NCI-H2081 (cell line): ENCODE data around the gene EMP1.

Experiments
- DNase-seq, 2 experiments: peaks; one replicate each; lab custom pipeline; 2025; lab: John Stamatoyannopoulos, UW

The EMP1 gene

DNA sequence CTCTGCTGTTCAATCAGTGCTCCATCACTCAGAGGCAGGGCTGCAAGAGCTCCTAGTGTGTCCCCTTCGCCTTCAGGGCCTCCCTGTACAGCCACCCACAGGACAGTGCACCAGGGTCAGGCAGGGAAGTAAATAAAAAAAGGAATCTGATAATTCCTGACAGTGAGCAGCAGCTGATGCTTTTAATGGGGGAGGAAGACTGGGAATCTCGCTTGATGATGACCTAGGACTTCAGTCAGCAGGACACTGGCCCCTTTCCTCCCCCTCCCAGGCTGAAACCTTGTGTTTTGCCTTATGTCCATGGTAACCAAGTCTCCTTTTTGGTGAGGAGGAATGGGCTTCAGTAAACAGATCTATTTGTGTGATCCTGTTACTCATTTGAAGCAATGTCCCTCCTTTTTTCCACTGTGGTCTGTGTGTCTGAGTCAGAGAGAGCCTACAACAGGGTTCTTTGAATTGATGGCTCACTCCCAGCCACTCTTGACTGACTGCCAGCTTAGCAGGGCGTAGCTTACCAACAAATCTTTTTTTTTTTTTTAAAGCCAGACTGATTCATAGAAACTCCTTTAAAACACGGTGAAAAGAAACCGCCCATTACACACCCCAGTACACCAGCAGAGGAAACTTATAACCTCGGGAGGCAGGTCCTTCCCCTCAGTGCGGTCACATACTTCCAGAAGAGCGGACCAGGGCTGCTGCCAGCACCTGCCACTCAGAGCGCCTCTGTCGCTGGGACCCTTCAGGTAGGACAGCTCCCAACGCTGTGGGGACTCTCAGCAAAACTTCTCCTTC is at the start of gene EMP1:
Gene EMP1, plus strand, starts transcription at position 597 of the 792 bp plus-strand sequence. CDS start 14,785 bp downstream, outside the sequence.
- DNase-seq, result peak in 1 of 2 experiments; percentile 19

DNA sequence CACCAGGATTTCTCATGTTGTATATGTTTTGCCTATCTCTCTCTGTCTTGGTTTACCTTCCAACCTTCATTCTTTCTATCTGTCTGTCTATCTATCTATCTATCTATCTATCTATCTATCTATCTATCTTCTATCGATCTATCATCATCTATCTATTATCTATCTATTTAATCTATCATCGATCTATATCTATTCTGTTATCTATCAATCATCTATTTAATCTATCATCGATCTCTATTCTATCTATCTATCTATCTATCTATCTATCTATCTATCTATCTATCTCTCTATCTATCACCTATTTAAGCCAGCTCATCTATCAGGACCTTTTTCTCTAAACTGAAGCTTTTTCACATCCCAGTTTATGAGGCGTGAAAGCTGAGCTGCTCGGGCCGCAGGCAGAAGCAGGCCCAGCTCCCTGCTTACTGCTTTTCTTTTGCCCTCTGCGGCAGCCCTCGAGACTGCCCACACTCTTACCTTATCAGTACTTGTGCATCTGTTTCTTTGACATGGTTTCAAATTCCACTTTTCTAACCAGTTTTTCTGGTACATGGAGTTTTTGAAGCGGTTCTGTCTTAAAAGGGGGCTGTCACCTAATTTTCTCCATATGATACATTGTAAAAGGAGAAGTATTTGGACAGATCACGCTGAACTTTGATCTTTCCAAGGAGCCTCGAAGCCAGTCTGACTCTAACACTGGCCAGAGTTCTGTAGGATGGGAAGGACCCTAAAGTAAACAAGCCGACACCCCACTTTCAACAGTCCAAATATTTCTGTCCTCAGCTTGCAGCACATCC is 48.6 kb upstream of the EMP1 start:
- no peak for DNase-seq

GRCh38 chr12:13148485-13148847 is 48.1 kb upstream of the EMP1 start:
- DNase-seq, result no peak

- DNase-seq, result no peak
Observed at GRCh38 chr12:13149411-13149810, 47.1 kb upstream of the EMP1 start.

DNA sequence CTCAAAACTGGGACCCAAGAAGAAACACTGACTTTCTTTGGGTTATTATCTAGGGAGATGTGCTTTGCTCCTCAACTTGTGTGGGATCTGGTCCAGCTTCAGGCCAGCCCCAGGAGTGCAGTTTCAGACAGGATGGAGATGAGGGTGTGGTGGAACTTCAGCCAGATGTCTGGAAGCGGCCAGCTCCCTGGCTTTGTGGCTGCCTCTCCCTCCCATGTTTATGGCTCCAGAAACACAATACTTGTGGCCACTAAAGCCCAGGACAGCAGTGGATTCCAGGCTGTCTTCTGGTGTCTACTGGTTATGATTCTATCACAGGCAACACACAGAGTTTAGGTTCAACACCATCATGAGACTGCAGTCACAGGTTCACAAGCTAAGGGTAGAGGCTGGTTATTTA is 44.2 kb upstream of the EMP1 start:
- no peak for DNase-seq

DNA sequence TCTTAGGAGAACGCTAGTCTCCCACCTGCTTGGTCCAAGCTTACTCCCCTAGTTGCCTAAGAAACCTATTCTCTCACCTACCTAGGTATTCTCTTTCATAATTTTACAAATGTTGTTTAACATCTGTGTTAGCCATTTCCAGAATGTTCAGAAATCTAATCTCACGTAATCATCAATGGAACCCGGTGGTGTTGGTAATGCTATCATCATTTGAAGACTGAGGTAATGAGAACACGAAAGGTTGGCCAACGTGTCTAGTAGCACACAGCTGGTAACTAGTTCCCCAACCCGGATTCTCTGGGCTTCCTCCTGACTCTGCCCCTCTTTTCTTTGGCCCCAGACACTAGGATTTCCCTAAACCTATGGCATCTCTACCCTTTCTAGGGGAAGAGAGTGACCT is 43.8 kb upstream of the EMP1 start:
- no peak for DNase-seq

DNA sequence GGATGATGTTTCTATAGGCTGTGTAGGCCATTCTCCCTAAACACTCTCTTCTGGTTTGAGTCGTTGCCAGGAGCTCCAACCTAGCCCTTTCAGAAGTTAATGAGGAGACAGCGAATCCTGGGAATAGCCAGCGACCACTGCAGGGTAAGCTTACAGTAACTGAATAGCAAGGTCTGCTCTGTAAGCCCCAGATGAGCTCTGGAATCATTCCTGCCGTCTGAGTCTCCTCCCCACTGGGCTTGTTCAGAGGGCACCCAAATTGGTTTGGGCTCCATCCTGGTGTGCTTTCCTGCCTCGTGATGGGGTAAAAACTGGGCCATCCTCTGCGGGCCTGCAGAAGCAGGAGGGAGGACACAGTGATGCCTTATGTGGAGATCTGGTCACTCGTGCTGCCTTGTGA is 43.3 kb upstream of the EMP1 start:
- DNase-seq, result no peak

- DNase-seq, result no peak
Observed at GRCh38 chr12:13154027-13154538, 42.4 kb upstream of the EMP1 start.

GRCh38 chr12:13154831-13155230 is 41.7 kb upstream of the EMP1 start:
- DNase-seq, result no peak

DNA sequence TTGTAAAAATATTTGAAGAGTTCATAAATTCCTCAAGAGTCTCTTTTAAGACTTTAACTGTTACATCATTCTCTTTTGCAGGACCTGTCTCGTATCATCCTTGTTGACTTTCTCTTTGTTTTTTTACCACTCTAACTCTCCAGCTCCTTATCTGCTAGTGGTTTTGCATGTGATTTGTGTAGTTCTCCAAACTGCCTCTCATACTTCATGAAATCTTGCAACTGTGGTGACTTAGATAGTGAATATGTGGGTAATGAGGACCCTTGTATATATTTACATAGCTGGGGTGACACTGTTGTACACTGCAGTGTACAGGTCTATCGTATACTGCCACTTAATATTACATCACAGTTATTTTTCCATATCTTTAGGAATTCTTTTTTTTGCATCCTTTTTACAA is 40.2 kb upstream of the EMP1 start:
- no peak for DNase-seq

DNA sequence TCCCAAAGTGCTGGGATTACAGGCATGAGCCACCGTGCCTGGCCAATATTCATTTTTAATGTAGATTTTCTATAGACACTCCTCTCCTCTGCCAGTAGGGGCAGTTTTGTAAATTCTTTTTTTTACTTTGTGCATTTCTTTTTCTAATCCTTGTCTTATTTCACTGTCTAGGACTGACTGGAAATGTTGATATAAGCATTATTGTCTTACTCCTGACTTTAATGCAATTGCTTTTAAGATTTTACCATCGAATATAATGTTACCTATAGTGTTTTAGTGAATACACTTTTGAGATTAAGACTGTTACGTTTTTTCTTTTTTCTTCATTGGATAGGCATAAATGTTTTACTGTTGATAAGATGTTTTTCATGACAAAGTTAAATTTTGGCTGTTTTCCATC is 35.4 kb upstream of the EMP1 start:
- DNase-seq, result no peak

DNA sequence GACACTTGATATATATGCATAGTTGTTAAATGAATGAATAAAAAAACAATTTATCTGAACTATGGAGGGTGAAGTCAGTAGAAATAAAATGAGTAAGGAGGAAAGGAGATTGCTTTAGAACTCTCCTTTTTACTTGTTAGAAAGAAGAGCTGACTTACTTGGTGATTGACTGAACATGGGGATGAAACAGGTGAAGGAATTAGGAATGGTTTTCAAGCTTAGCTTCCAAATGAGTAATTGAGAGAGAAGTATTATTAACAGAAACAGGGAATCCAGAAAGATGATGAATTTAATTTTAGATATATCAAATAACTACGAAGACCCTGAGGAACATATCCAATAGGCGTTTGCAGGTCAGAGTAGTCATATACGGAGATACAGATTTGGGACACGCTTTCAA is 33.6 kb upstream of the EMP1 start:
- DNase-seq, result no peak

GRCh38 chr12:13163868-13164635 is 32.5 kb upstream of the EMP1 start:
- DNase-seq, result no peak

DNA sequence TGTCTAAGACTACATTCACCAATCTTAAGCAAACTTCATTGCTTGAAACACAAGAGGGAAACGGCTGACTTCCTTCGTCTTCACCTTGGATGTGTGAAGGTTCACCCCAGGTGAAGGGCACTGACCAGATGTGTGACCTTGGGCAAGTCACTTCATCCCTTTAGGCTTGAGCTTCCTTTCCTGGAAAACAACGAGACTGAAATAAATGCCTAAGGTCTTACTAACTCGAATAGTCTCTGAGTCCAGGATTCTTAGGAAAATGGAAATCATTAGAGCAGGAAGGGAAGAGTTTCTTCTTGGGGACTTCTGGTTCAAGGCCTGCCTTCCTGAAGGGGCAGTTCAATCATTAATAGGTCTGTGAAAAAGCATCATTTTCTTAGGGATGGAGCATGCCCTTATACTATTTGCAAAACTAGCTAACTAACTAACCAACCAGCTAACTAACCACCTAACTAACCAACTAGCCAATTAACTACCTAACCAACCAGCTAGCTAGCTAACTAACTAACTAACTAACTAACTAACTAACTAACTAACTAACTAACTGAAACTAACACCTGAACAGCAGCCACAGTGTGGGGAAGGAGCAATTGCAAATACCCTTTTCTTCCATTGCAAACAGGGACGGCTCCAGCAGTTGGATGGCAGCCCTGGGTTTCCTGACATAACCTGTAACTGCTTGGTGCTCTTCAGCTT is 31.5 kb upstream of the EMP1 start:
- DNase-seq, result no peak

- DNase-seq, result no peak
Observed at GRCh38 chr12:13165617-13166041, 30.9 kb upstream of the EMP1 start.

DNA sequence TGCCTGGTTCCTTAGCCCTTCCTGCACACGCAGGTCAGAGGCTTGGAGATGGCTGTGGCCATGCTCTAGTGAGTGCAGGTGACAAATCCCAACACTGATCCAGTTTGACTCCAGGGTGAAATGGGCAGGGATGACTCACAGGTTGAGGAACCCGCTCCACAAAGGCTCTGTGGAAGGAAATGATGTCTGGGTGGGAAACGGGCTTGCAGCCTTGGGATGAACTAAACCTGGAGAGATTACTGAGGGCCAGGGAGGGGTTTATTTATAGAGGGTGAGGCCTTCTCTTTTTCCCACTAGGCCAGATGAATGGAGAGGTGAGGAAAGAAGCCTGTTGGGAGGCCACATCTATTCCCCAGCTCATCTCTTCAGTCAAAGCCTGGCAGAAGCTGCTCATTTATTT is 29.3 kb upstream of the EMP1 start:
- DNase-seq, result no peak

- DNase-seq, result no peak
Observed at GRCh38 chr12:13167906-13168305, 28.6 kb upstream of the EMP1 start.

GRCh38 chr12:13169272-13169671 is 27.3 kb upstream of the EMP1 start:
- no peak for DNase-seq

- DNase-seq, result no peak
Observed at GRCh38 chr12:13170892-13171490, 25.5 kb upstream of the EMP1 start.

DNA sequence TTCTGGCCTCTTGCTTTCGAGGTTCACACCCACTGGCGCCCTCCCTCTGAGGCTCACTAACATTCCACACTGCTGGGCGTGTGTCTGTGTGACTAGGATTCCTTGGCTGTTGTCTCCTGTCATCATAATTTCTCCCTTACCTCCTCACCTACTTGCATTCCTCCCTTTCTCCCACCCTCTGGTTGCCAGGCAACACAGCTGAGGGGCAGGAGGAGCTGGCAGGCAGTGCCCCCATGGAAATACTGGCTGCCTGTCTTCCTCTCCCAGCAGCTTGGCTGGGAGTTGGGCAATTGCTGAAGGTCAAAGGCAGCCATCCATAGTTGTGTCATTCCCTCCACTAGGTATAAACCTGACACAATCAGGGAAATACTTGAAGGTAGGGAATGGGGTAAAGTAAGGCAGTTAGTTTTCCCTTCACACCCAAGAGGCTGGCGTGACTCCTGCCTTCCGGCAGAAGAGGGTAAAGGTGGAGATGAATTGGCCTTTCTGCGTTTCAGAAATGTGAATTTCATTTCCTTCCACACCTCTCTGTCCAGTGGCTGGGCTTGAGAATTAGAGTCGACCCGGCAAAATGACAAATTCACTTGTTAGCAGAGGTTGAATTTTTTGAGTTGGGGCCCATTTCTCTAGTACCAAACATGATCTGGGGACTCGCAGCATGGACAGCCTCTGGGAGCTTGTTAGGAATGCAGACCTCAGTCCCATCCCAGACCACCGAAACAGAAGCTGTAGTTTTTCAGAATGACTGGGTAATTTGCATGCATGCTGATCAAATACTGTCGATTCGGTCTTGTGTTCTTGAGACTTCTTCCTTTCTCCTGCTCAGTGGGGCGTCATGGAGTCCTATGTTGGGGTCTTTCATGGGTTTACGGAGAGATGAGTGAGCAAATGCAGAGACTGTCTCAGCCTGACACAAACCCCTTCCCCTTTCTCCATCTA is 24.3 kb upstream of the EMP1 start:
- DNase-seq, result no peak
